ENCODE data around the gene SUGP1. TPM values are rescaled to one million over a fixed set of nuclear protein-coding genes. Genes with fewer than 3 reads are reported as not detected.

The SUGP1 gene
- total and polyA plus RNA-seq, 8 donors, result 13.0 to 129 (median 36.6) TPM

DNA sequence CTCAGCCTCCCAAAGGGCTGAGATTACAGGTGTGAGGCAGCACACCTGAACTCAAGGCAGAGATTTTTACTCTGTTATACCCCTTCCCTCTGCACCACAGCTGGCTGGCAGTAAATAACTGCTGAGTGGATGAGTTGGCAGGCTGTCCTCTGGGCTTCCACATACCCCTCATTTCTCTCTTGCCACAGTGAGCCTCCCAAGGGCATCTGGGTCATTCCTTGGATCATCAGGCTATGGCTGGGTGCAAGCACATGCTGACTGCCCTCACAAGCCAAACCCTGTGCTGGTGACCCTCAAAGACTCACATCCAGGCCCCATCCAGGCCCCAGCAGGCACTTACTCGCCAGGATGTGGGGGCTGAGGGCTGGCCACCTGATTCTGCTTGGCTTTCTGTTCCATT lies 4.2 kb downstream of the SUGP1 start:
- Histone ChIP-seq H3K27ac (no peak overlapping the region), H3K4me1 (peaks cover 14 to 20% (median 19%) of the 10 kb centered on the region in 4 donors), H3K27me3 (no peaks in the 10 kb centered on the region), H3K36me3 (peaks cover 34 to 57% (median 55%) of the 10 kb centered on the region in 4 donors), H3K4me3 (no peak overlapping the region), H3K9me3 (no peaks in the 10 kb centered on the region)
- 94 to 100% (median 98%) methylated on average over 1 of the region's 1 CpG for WGBS, 5 donors
- TF ChIP-seq EP300 (IDR thresholded peaks at IDR 0.05), result no peak
- TF ChIP-seq, protein P1, sequence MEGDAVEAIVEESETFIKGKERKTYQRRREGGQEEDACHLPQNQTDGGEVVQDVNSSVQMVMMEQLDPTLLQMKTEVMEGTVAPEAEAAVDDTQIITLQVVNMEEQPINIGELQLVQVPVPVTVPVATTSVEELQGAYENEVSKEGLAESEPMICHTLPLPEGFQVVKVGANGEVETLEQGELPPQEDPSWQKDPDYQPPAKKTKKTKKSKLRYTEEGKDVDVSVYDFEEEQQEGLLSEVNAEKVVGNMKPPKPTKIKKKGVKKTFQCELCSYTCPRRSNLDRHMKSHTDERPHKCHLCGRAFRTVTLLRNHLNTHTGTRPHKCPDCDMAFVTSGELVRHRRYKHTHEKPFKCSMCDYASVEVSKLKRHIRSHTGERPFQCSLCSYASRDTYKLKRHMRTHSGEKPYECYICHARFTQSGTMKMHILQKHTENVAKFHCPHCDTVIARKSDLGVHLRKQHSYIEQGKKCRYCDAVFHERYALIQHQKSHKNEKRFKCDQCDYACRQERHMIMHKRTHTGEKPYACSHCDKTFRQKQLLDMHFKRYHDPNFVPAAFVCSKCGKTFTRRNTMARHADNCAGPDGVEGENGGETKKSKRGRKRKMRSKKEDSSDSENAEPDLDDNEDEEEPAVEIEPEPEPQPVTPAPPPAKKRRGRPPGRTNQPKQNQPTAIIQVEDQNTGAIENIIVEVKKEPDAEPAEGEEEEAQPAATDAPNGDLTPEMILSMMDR (IDR thresholded peaks at IDR 0.05), result no peak
- no peak for TF ChIP-seq POLR2A (IDR thresholded peaks at IDR 0.05)
- TF ChIP-seq POLR2AphosphoS5 (IDR thresholded peaks at IDR 0.05), result no peak
- DNase-seq, result no peak
- intact Hi-C loops (cut with DNase I; ENCODE audit: low total_unique reads), result no loop called here

DNA sequence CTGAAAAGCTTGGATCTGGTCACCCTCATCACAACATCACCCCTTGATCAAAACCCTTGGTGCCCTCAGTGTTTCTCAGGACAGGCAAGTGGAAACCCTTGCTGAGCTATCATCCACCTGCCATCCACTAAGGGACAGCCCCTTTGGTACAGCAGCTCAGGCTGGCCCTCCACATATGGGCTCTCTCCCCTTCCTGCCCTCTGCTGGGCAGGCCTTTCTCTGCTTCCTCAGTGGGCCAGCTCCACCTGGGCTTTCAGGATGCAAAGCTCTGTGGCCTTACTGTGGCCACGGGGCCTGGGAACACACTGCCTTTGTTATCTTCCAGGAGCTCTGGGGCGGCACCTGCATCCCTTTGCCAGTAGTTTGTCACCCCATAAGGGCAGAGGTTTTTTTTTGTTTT lies 4.9 kb downstream of the SUGP1 start:
- H3K27me3 ChIP-seq, result no peaks in the 10 kb centered on the region
- no peaks in the 10 kb centered on the region for H3K9me3 ChIP-seq
- intact Hi-C loops (cut with DNase I; ENCODE audit: low total_unique reads), result no loop called here
- DNase-seq, result no peak
- 76 to 95% (median 87%) methylated on average over 2 of the region's 2 CpGs for WGBS, 5 donors
- TF ChIP-seq, protein P1 (IDR thresholded peaks at IDR 0.05), result no peak
- TF ChIP-seq EP300 (IDR thresholded peaks at IDR 0.05) (no peak), POLR2AphosphoS5 (IDR thresholded peaks at IDR 0.05) (no peak), POLR2A (IDR thresholded peaks at IDR 0.05) (no peak)
- no peak overlapping the region for H3K27ac ChIP-seq
- peaks cover 34 to 63% (median 62%) of the 10 kb centered on the region in 4 donors for H3K36me3 ChIP-seq
- peaks cover 14 to 20% (median 19%) of the 10 kb centered on the region in 4 donors for H3K4me1 ChIP-seq
- H3K4me3 ChIP-seq, result no peak overlapping the region

DNA sequence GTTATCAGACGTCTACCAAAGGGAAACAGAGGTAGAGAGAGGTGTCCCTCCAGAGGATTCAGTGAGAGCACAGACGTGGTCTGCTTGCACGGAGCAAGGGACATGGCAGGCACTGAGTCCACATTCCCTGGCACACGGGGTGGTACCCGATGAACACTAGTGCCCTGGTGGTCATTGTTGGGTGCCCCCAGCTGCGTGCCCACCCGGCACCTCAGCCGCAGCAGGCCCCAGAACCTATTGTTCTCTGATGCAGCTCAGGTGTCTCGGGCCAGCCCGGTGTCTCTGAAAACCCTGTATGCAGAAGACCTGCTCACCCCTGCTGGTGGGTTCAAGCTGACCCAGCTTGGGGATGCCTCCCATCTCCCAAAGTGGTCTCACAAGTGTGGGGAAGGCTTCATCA lies 11.9 kb downstream of the SUGP1 start:
- TF ChIP-seq, protein P1 (IDR thresholded peaks at IDR 0.05), result no peak
- TF ChIP-seq EP300 (IDR thresholded peaks at IDR 0.05) (no peak), POLR2A (IDR thresholded peaks at IDR 0.05) (no peak), POLR2AphosphoS5 (IDR thresholded peaks at IDR 0.05) (no peak)
- H3K4me1 ChIP-seq, result no peaks in the 10 kb centered on the region
- WGBS, 5 donors, result 94 to 99% (median 98%) methylated on average over 7 to 10 of the region's 10 CpGs
- H3K27me3 ChIP-seq, result no peaks in the 10 kb centered on the region
- H3K36me3 ChIP-seq, result peaks cover 66 to 100% (median 100%) of the 10 kb centered on the region in 4 donors
- no peak overlapping the region for H3K27ac ChIP-seq
- no peak for DNase-seq
- H3K4me3 ChIP-seq, result no peak overlapping the region
- no peaks in the 10 kb centered on the region for H3K9me3 ChIP-seq
- intact Hi-C loops (cut with DNase I; ENCODE audit: low total_unique reads), result no loop called here

DNA sequence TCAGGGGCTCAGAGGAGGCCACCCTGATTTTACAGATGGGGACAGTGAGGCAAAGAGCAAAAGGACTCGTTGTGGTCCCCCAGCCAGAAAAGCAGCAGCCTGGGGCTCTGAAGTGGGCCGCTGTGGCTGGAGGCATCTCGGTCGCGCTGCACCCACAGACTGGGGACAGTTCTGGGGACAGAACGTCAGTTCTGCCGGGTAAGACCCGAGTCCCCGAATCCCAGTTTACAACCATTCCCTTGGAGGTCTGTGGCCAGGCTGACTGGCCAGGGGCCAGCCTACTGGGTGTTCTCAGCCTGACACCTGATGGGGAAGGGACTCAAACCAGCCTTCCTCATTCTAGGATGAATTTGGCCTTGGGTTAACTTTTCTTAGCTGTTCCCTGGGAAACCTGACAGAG lies 14.1 kb downstream of the SUGP1 start:
- TF ChIP-seq, protein P1 (IDR thresholded peaks at IDR 0.05), result no peak
- TF ChIP-seq POLR2A (IDR thresholded peaks at IDR 0.05), result no peak
- TF ChIP-seq EP300 (IDR thresholded peaks at IDR 0.05), result no peak
- no peak for TF ChIP-seq POLR2AphosphoS5 (IDR thresholded peaks at IDR 0.05)
- WGBS, 5 donors, result 94 to 98% (median 96%) methylated on average over 8 to 9 of the region's 9 CpGs
- no peak overlapping the region for H3K27ac ChIP-seq
- no peaks in the 10 kb centered on the region for H3K9me3 ChIP-seq
- H3K27me3 ChIP-seq, result no peaks in the 10 kb centered on the region
- H3K4me1 ChIP-seq, result no peaks in the 10 kb centered on the region
- H3K36me3 ChIP-seq, result peaks cover 72 to 100% (median 100%) of the 10 kb centered on the region in 4 donors
- no peak for DNase-seq
- no peak overlapping the region for H3K4me3 ChIP-seq
- intact Hi-C loops (cut with DNase I; ENCODE audit: low total_unique reads), result no loop called here

Data from stomach (tissue), 9 donors.